ENCODE data around the gene ARRDC5.

Gene ARRDC5

DNA sequence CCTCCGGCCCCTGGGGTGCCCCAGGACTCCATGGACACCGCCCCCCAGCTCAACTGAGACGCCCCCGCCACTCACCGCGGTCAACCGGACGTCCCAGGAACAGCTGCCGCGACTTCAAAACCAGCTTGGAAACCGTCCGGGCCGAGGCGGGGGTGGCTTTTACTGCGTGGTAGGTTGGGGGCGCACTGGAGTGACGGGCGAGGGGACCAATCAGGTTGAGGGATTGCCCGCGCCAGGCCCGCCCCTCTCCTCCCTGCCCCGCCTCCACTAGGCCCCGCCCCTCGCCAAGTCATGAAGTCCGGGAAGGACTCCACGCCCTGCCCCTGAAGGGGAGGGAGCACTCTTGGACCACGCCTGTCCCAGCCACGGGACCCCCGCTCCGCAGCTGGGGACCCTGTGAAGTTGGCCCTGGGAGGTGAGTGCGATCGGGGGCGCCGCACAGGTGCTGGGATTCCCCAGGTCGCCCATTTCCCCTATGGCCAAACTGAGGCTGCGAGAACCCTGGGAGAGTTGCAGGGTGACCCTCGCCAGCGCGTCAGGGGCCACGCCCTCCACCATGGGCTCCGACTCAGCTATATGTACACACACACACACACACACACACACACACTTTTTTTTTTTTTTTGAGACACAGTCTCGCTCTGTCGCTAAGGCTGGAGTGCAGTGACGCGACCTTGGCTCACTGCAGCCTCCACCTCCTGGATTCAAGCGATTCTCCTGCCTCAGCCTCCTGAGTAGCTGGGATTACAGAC, 35.0 kb downstream of the ARRDC5 start, which contains the start of gene PLIN3 (continued):
- TF ChIP-seq YY1 (tag by site-specific recombination; IDR thresholded peaks at IDR 0.05) (no peak), ZNF561 (tag by site-specific recombination; IDR thresholded peaks at IDR 0.05; ENCODE audit: borderline replicate concordance) (no peak), ZNF747 (tag by site-specific recombination; IDR thresholded peaks at IDR 0.05) (no peak), ZNF324 (tag by site-specific recombination; IDR thresholded peaks at IDR 0.05) (peak; percentile 79; the same call in 1 of the 2 replicates), ZNF76 (tag by site-specific recombination; IDR thresholded peaks at IDR 0.05; ENCODE audit: borderline replicate concordance, low read depth) (0 out of 2 replicates have a peak, but pooled peaks have one; percentile 27), ZNF335 (tag by site-specific recombination; conservative IDR thresholded peaks at IDR 0.05) (peak; percentile 44), ZNF112 (tag by site-specific recombination; IDR thresholded peaks at IDR 0.05) (no peak), ZNF202 (tag by site-specific recombination; IDR thresholded peaks at IDR 0.05; ENCODE audit: borderline replicate concordance) (no peak), BCL11A (tag by site-specific recombination; IDR thresholded peaks at IDR 0.05; ENCODE audit: low read depth) (no peak), ZNF654 (tag by site-specific recombination; IDR thresholded peaks at IDR 0.05; ENCODE audit: low read depth) (no peak), ZNF621 (tag by site-specific recombination; IDR thresholded peaks at IDR 0.05) (no peak), PBX3 (CRISPR knock-in tag; IDR thresholded peaks at IDR 0.05) (0 out of 2 replicates have a peak, but pooled peaks have one; percentile 64), ZNF791 (tag by site-specific recombination; IDR thresholded peaks at IDR 0.05) (no peak), MZF1 (tag by site-specific recombination; IDR thresholded peaks at IDR 0.05; ENCODE audit: borderline replicate concordance) (no peak), ZNF701 (tag by site-specific recombination; IDR thresholded peaks at IDR 0.05) (no peak), ZNF48 (tag by site-specific recombination; IDR thresholded peaks at IDR 0.05) (no peak), ZNF121 (tag by site-specific recombination; IDR thresholded peaks at IDR 0.05) (no peak), ZNF114 (tag by site-specific recombination; IDR thresholded peaks at IDR 0.05) (no peak), ZNF571 (tag by site-specific recombination; IDR thresholded peaks at IDR 0.05) (no peak), ZSCAN23 (tag by site-specific recombination; IDR thresholded peaks at IDR 0.05) (no peak; the same call in none of the 2 replicates), ZNF394 (tag by site-specific recombination; IDR thresholded peaks at IDR 0.05; ENCODE audit: borderline replicate concordance) (no peak), ZNF302 (tag by site-specific recombination; IDR thresholded peaks at IDR 0.05; ENCODE audit: low read depth) (no peak)
- TF ChIP-seq, protein P1, sequence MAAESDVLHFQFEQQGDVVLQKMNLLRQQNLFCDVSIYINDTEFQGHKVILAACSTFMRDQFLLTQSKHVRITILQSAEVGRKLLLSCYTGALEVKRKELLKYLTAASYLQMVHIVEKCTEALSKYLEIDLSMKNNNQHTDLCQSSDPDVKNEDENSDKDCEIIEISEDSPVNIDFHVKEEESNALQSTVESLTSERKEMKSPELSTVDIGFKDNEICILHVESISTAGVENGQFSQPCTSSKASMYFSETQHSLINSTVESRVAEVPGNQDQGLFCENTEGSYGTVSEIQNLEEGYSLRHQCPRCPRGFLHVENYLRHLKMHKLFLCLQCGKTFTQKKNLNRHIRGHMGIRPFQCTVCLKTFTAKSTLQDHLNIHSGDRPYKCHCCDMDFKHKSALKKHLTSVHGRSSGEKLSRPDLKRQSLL (tag by site-specific recombination; IDR thresholded peaks at IDR 0.05): no peak
- TF ChIP-seq, protein P2, sequence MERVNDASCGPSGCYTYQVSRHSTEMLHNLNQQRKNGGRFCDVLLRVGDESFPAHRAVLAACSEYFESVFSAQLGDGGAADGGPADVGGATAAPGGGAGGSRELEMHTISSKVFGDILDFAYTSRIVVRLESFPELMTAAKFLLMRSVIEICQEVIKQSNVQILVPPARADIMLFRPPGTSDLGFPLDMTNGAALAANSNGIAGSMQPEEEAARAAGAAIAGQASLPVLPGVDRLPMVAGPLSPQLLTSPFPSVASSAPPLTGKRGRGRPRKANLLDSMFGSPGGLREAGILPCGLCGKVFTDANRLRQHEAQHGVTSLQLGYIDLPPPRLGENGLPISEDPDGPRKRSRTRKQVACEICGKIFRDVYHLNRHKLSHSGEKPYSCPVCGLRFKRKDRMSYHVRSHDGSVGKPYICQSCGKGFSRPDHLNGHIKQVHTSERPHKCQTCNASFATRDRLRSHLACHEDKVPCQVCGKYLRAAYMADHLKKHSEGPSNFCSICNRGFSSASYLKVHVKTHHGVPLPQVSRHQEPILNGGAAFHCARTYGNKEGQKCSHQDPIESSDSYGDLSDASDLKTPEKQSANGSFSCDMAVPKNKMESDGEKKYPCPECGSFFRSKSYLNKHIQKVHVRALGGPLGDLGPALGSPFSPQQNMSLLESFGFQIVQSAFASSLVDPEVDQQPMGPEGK (tag by site-specific recombination; IDR thresholded peaks at IDR 0.05): peak; percentile 94
- TF ChIP-seq, protein P3, sequence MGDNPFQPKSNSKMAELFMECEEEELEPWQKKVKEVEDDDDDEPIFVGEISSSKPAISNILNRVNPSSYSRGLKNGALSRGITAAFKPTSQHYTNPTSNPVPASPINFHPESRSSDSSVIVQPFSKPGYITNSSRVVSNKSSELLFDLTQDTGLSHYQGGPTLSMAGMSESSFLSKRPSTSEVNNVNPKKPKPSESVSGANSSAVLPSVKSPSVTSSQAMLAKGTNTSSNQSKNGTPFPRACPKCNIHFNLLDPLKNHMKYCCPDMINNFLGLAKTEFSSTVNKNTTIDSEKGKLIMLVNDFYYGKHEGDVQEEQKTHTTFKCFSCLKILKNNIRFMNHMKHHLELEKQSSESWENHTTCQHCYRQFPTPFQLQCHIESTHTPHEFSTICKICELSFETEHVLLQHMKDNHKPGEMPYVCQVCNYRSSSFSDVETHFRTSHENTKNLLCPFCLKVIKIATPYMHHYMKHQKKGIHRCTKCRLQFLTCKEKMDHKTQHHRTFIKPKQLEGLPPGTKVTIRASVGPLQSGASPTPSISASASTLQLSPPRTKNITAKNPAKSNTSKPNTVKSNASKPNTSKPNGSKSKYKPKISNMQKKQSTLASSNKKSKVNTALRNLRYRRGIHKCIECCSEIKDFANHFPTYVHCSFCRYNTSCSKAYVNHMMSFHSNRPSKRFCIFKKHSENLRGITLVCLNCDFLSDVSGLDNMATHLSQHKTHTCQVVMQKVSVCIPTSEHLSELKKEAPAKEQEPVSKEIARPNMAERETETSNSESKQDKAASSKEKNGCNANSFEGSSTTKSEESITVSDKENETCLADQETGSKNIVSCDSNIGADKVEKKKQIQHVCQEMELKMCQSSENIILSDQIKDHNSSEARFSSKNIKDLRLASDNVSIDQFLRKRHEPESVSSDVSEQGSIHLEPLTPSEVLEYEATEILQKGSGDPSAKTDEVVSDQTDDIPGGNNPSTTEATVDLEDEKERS (tag by site-specific recombination; IDR thresholded peaks at IDR 0.05): peak; percentile 86; the same call in 1 of the 2 replicates
- TF ChIP-seq, protein P4, sequence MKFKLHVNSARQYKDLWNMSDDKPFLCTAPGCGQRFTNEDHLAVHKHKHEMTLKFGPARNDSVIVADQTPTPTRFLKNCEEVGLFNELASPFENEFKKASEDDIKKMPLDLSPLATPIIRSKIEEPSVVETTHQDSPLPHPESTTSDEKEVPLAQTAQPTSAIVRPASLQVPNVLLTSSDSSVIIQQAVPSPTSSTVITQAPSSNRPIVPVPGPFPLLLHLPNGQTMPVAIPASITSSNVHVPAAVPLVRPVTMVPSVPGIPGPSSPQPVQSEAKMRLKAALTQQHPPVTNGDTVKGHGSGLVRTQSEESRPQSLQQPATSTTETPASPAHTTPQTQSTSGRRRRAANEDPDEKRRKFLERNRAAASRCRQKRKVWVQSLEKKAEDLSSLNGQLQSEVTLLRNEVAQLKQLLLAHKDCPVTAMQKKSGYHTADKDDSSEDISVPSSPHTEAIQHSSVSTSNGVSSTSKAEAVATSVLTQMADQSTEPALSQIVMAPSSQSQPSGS (tag by site-specific recombination; IDR thresholded peaks at IDR 0.05; ENCODE audit: low read depth): no peak
- TF ChIP-seq, protein P5, sequence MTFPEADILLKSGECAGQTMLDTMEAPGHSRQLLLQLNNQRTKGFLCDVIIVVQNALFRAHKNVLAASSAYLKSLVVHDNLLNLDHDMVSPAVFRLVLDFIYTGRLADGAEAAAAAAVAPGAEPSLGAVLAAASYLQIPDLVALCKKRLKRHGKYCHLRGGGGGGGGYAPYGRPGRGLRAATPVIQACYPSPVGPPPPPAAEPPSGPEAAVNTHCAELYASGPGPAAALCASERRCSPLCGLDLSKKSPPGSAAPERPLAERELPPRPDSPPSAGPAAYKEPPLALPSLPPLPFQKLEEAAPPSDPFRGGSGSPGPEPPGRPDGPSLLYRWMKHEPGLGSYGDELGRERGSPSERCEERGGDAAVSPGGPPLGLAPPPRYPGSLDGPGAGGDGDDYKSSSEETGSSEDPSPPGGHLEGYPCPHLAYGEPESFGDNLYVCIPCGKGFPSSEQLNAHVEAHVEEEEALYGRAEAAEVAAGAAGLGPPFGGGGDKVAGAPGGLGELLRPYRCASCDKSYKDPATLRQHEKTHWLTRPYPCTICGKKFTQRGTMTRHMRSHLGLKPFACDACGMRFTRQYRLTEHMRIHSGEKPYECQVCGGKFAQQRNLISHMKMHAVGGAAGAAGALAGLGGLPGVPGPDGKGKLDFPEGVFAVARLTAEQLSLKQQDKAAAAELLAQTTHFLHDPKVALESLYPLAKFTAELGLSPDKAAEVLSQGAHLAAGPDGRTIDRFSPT (tag by site-specific recombination; IDR thresholded peaks at IDR 0.05): peak; percentile 55

Data from HEK293 (cell line).